MM.1S (cell line): ENCODE results near the gene SLC12A4.
"Not testable (repeated sequence)": the region's sequence is repeated elsewhere in the genome, so short reads cannot be mapped to it uniquely, and the experiment has no call there.

Source experiments
- EZH2 ChIP-seq: fragments of 300-600 bp; sonication (generic); optimal IDR thresholded peaks from 2 replicates; pipeline ENCODE3; 2017; ENCODE audit warnings: low read depth, mild to moderate bottlenecking, antibody characterized with exemption, low read length, mixed read lengths
- EZH2phosphoT487 ChIP-seq: fragments of 300-600 bp; sonication (generic); IDR thresholded peaks from 2 replicates; pipeline ENCODE4 v1.6.1; 2018; ENCODE audit warnings: antibody characterized with exemption, low read length
- TF ChIP-seq, protein P1 (sequence below): fragments of 300-600 bp; sonication (generic); IDR thresholded peaks from 2 replicates; pipeline ENCODE4 v1.5.1; 2016; ENCODE audit warnings: antibody characterized with exemption, low read length, mixed read lengths

DNA sequence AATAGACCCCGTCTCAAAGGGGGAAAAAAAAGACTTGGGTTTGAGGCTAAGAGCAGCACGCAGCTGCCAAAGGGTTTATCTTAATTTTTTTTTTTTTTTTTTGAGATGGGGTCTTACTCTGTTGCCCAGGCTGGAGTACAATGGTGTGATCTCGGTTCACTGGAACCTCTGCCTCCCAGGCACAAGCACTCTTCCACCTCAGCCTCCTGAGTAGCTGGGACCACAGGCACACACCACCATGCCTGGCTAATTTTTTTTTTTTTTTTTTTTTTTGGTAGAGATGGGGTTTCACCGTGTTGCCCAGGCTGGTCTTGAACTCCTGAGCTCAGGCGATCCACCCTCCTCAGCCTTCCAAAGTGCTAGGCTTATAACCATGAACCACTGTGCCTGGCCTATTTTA, 30.7 kb downstream of the SLC12A4 start:
- TF ChIP-seq, protein P1, sequence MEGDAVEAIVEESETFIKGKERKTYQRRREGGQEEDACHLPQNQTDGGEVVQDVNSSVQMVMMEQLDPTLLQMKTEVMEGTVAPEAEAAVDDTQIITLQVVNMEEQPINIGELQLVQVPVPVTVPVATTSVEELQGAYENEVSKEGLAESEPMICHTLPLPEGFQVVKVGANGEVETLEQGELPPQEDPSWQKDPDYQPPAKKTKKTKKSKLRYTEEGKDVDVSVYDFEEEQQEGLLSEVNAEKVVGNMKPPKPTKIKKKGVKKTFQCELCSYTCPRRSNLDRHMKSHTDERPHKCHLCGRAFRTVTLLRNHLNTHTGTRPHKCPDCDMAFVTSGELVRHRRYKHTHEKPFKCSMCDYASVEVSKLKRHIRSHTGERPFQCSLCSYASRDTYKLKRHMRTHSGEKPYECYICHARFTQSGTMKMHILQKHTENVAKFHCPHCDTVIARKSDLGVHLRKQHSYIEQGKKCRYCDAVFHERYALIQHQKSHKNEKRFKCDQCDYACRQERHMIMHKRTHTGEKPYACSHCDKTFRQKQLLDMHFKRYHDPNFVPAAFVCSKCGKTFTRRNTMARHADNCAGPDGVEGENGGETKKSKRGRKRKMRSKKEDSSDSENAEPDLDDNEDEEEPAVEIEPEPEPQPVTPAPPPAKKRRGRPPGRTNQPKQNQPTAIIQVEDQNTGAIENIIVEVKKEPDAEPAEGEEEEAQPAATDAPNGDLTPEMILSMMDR = not testable (repeated sequence)
- TF ChIP-seq EZH2, EZH2phosphoT487: not testable (repeated sequence)
